Measurements from ENCODE around the gene CDKN2B. TPM values are rescaled to one million over a fixed set of nuclear protein-coding genes. Genes with fewer than 3 reads are reported as not detected.

The CDKN2B gene
- total RNA-seq, 1 experiment from 2014 or later, result not detected

DNA sequence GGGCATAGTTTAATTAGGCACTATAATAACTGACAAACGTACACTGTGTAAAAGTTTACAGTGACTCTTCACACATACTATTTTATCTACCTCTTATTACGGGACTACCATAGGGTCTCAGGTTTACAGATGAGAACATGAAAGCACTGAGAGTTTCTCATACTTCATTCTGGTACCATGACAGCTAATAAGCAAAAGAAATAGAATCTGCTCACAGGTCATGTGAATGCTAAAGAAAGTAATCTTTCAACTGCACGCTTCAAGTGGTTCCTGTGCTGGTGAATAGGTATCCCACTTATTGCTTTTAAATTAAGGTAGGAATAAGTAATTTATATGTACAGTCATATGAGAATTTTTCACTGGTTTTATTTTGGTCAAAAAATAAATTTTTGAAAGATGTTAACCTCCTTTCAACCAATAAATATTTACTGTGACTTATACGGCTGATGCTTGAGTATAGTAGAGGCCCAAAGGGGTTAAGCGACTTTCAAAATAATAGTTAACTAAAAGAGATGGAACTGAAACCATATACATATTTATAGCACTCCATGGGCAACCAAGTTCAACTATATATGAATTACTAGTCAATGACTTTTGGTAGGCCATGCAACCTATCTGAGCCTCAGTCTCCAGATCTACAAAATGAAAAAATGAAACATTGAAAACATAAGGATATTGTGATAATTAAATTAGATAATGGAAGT is 23.0 kb downstream of the CDKN2B start:
- no peak overlapping the region for H3K4me3 ChIP-seq
- H3K9me3 ChIP-seq, result no peaks in the 10 kb centered on the region
- H3K36me3 ChIP-seq, result no peaks in the 10 kb centered on the region
- no peaks in the 10 kb centered on the region for H3K27me3 ChIP-seq
- no peak for DNase-seq

DNA sequence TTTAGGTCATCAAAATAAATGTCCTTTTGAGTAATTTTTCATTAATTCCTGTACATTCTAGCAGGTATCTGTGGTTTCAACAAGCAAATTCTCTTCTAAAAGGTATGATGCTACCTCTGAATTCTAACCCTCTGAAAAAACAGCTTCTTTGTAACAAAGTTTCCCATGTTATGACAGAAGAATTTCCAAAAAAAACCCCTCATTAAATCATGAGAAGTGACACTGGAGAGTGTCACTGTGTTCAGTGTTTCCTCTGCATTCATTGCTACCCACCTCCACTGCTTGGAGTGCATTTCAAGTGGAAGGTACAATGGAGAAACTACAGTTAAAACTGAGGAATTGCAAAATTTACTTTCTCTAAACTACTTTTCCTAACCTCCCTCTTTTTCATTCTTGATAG is 25.0 kb downstream of the CDKN2B start:
- no peaks in the 10 kb centered on the region for H3K36me3 ChIP-seq

DNA sequence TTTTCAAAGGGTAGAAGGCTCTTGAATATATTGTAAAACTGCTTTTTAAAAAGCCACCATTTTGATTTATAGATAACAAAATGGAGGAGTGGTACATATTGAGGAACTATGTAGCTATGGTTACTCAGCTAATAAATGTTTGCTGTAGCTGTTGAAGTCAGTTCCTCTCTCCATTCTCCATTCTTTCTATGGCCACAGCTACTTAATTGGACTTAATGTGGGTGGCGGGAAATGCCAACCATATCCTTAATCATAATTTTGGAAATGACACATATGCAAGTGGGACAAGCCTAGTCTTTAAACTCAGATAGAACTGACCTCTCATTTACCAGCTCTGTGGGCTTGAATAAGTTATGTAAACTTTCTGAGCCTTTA is 25.6 kb downstream of the CDKN2B start:
- no peak for DNase-seq
- Histone ChIP-seq H3K4me3 (no peak overlapping the region), H3K36me3 (no peaks in the 10 kb centered on the region)

More for the DNA sequence above, 25.0 kb downstream of the CDKN2B start:
- H3K27me3 ChIP-seq, result no peaks in the 10 kb centered on the region
- DNase-seq, result no peak
- no peaks in the 10 kb centered on the region for H3K9me3 ChIP-seq
- no peak overlapping the region for H3K4me3 ChIP-seq

DNA sequence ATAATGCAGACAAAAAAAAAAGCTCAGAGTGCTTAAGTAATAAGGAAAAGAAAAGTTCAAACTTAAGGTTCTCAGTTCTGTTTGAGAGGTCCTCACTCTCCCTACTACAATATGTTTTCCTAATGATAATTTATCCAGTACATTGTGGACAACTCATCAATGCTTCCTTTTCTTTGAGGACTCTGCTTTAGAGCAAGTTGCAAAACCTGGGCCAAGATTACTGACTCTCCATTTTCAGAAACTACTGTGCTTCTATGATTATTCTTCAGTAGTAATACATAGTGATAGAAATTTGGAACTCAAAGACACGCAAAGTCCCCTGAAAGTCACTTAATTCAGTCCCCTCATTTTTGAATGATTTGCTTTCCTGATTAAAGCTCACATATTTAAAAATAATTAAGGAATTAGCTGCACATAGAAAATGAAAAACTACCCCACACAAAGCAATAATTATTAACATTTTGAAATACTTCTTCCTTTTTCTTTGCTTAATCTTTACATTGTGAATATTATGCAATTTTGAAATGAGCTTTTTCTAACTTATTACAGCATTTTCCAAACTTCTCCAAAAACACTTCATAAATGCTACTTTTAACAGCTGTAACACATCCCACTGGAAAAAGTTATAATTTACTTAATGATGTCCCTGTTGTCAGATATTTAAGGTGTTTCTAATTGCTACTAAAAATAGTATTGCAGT is 26.1 kb downstream of the CDKN2B start:
- Histone ChIP-seq H3K36me3 (no peaks in the 10 kb centered on the region), H3K9me3 (no peaks in the 10 kb centered on the region), H3K27me3 (no peaks in the 10 kb centered on the region), H3K4me3 (no peak overlapping the region)
- no peak for DNase-seq

More for the DNA sequence above, 25.6 kb downstream of the CDKN2B start:
- no peaks in the 10 kb centered on the region for H3K9me3 ChIP-seq
- H3K27me3 ChIP-seq, result no peaks in the 10 kb centered on the region

DNA sequence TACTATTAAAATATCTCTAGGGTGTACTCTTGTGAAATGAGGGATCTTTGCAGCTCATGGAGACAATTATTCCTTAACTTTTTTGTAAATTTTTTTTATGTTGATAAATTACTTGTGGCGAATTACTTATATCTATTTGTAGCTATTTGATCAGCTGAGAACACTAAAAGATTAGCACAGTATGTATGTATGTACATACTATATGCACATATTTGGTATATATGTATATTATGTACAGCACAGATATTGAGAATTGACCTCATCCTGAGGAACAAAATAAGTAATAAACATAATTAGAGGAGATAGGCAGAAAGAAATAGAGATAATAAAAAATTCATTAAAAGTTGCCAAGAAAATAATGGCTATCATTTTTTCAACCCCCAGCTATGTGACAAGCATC is 26.7 kb downstream of the CDKN2B start:
- H3K36me3 ChIP-seq, result no peaks in the 10 kb centered on the region
- H3K27me3 ChIP-seq, result no peaks in the 10 kb centered on the region
- DNase-seq, result no peak
- no peak overlapping the region for H3K4me3 ChIP-seq
- H3K9me3 ChIP-seq, result no peaks in the 10 kb centered on the region

DNA sequence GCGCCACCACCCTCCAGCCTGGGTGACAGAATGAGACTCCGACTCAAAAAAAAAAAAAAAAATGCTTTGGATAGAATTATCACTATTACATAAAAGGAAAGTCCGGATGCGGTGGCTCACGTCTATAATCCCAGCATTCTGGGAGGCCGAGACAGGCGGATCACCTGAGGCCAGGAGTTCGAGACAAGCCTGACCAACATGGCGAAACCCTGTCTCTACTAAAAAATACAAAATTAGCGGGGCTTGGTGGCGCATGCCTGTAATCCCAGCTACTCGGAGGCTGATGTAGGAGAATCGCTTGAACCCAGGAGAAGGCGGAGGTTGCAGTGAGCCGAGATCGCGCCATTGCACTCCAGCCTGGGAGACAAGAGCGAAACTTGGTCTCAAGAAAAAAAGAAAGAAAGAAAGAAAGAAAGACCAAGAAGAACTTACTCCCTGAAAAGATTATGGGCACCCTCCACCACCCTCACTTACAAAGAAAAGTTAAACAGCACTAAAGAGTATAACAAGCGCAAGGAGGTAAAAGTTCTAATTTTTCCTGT is 32.7 kb downstream of the CDKN2B start:
- Histone ChIP-seq H3K4me3 (no peak overlapping the region), H3K9me3 (no peaks in the 10 kb centered on the region), H3K27me3 (no peaks in the 10 kb centered on the region), H3K36me3 (no peaks in the 10 kb centered on the region)
- no peak for DNase-seq

DNA sequence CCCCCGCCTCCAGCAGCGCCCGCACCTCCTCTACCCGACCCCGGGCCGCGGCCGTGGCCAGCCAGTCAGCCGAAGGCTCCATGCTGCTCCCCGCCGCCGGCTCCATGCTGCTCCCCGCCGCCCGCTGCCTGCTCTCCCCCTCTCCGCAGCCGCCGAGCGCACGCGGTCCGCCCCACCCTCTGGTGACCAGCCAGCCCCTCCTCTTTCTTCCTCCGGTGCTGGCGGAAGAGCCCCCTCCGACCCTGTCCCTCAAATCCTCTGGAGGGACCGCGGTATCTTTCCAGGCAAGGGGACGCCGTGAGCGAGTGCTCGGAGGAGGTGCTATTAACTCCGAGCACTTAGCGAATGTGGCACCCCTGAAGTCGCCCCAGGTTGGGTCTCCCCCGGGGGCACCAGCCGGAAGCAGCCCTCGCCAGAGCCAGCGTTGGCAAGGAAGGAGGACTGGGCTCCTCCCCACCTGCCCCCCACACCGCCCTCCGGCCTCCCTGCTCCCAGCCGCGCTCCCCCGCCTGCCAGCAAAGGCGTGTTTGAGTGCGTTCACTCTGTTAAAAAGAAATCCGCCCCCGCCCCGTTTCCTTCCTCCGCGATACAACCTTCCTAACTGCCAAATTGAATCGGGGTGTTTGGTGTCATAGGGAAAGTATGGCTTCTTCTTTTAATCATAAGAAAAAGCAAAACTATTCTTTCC is 34.2 kb downstream of the CDKN2B start:
- H3K36me3 ChIP-seq, result no peaks in the 10 kb centered on the region
- no peaks in the 10 kb centered on the region for H3K27me3 ChIP-seq
- no peak overlapping the region for H3K4me3 ChIP-seq
- H3K9me3 ChIP-seq, result no peaks in the 10 kb centered on the region
- no peak for DNase-seq

DNA sequence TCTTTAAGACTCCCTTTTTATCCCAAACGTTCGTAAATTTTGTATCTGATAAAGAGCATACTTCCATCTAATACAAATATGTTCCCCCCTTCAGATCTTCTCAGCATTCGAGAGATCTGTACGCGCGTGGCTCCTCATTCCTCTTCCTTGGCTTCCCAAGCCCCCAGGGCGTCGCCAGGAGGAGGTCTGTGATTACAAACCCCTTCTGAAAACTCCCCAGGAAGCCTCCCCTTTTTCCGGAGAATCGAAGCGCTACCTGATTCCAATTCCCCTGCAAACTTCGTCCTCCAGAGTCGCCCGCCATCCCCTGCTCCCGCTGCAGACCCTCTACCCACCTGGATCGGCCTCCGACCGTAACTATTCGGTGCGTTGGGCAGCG is 34.8 kb downstream of the CDKN2B start:
- H3K36me3 ChIP-seq, result no peaks in the 10 kb centered on the region
- no peak for DNase-seq
- H3K4me3 ChIP-seq, result no peak overlapping the region
- no peaks in the 10 kb centered on the region for H3K9me3 ChIP-seq
- no peaks in the 10 kb centered on the region for H3K27me3 ChIP-seq

DNA sequence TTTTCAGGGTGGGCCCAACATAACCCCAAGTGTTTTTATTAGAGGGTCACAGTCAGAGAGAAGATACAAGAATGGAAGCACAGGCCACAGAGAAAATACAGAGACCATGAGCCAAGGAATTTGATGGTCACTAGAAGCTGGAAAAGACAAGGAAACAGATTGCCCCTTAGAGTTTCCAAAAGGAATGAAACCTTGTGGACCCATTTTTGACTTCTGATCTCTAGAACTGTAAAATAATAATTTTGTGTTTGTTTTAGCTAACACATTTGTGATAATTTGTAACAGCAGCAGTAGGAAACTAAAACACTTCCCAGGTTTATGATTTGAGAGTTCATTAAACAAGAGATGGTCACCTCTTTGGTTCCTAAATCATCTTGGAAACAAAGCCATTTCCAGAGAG is 36.7 kb downstream of the CDKN2B start:
- H3K9me3 ChIP-seq, result no peaks in the 10 kb centered on the region
- H3K4me3 ChIP-seq, result no peak overlapping the region
- no peak for DNase-seq
- H3K36me3 ChIP-seq, result no peaks in the 10 kb centered on the region
- H3K27me3 ChIP-seq, result no peaks in the 10 kb centered on the region

DNA sequence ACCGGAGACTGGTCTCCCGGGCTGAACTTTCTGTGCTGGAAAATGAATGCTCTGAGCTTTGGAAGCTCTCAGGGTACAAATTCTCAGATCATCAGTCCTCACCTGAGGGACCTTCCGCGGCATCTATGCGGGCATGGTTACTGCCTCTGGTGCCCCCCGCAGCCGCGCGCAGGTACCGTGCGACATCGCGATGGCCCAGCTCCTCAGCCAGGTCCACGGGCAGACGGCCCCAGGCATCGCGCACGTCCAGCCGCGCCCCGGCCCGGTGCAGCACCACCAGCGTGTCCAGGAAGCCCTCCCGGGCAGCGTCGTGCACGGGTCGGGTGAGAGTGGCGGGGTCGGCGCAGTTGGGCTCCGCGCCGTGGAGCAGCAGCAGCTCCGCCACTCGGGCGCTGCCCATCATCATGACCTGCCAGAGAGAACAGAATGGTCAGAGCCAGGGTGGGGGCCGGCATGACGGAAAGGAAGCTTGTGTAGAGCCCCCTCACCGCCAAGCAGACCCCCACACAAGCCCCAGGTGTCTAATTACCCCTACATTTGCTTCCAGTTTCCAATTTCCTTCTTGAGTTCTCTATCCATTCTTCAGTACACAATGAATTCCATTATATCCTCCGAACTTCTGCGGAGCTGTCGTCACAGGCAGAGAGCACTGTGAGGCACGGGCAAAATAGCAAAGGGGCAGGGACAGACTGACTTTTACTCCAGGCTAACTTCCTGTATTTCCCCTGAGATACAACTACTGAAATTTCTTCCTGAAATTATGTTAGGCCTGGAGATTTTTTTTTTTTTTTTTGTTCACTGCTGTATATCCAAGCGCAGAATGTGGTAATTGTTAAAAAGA is 38.1 kb downstream of the CDKN2B start:
- no peak overlapping the region for H3K4me3 ChIP-seq
- no peak for DNase-seq
- H3K27me3 ChIP-seq, result no peaks in the 10 kb centered on the region
- H3K9me3 ChIP-seq, result no peaks in the 10 kb centered on the region
- H3K36me3 ChIP-seq, result no peaks in the 10 kb centered on the region

DNA sequence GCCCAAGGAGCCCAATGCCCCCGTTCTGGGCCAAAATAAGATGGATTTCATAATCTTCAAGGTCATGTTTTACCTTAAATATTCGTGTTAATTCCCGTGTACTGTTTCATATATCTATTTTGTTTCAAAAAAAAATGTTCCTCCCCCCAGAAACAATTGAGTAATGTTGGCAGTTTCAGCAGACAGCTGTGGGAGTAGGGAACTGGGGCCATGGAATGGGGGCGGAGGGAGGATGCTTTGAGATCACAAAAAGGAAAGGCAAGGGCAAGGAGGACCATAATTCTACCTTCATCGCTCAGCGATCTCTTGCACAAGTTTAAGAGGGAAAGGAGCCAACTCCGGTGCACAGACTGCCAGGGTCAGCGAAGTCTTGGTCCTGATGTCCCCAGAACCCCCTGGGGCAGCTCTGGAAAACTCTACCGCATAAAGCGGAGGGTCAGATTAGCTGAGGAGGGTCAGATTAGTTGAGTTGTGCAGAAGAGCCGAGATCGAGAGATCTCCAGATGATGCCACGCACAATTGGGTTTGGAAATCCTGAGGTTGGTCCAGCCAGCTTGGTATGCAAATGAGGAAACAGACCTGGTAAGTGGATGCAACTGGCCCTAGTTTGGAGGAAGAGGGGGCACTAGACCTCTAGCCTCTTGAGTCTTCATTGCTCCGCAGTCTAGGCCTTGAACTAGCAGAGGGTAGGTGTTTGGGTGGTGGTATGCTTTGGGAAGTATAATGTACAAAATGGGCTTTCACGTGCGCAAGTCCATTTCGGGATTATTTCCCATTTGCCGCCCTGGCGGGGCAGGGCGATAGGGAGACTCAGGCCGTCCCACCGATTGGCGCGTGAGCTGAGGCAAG is 38.9 kb downstream of the CDKN2B start:
- no peaks in the 10 kb centered on the region for H3K9me3 ChIP-seq

DNA sequence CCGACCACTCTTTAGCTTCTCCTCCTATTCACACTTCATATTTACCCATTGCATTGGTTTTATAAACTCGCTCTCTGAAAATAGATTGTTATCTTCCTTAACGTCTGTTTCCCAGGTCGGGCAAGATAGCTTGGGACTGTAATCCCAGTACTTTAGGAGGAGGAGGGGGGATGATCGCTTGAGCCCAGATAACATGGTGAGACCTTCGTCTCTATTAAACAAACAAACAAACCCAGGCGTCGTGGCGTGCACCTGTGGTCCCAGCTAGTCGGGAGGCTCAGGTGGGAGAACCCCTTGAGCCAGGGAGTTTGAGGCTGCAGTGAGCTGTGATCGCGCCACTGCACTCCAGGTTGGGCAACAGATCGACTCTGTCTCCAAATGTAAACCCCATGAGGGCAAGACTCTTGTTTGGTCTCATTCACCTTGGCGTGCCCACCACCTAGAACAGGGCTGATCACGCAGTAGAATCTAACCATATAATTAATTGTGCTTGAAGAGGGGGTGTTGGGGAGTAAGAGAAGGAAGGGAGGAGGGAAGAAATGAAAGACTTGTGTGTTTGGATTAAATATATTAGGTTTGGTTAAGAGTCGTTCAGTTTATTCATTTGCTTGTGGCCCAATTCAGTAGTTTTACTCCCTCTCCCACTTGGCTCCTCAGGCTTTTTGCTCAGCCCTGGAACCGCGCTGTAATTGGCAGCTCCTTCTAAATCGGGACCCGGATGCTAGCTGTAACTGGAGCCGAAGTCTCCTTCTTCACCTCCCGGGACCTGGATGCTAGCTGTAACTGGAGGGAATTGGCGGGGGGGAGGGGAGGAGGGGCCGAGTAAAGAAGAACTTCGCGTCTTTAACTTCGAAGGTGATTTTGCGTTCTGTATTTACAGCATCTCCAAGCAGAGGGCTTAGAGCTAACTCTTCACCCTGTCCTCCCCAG is 39.8 kb downstream of the CDKN2B start:
- no peaks in the 10 kb centered on the region for H3K36me3 ChIP-seq
- H3K27me3 ChIP-seq, result no peaks in the 10 kb centered on the region
- DNase-seq, result no peak
- no peaks in the 10 kb centered on the region for H3K9me3 ChIP-seq
- no peak overlapping the region for H3K4me3 ChIP-seq

More for the DNA sequence above, 38.9 kb downstream of the CDKN2B start:
- Histone ChIP-seq H3K36me3 (no peaks in the 10 kb centered on the region), H3K27me3 (no peaks in the 10 kb centered on the region), H3K4me3 (no peak overlapping the region)
- no peak for DNase-seq

DNA sequence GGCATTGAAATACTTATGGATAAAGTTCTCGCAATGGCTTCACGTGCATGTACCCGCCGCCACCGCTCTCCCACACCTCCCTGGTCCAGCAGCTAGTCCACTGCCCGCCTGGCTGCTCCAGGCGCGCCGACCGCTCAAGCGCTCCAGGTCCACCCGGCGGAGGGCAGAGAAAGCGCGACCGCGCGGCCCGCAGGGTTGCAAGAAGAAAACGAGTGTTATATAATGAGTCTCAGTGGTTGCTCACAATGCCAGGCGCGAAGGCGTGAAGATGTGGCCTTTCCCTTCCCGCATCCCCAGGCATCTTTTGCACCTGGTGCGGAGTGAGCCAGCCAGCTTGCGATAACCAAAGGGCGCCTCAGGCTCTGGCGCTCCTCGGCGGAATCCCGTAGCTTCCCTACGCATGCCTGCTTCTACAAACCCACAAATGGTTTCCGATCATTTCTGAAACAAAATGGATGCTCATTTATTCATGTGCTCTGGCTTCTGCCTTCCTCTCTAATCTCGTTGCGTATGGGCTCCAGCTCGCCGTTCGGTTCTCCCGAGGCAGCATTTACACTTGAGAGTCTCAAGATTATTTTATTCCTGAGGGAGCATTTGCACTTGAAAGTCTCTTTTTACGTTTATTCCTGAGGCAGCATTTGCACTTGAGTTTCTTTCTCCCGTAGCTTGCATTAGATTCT is 40.6 kb downstream of the CDKN2B start:
- no peak overlapping the region for H3K4me3 ChIP-seq
- no peaks in the 10 kb centered on the region for H3K27me3 ChIP-seq
- no peaks in the 10 kb centered on the region for H3K36me3 ChIP-seq
- no peaks in the 10 kb centered on the region for H3K9me3 ChIP-seq
- DNase-seq, result no peak

DNA sequence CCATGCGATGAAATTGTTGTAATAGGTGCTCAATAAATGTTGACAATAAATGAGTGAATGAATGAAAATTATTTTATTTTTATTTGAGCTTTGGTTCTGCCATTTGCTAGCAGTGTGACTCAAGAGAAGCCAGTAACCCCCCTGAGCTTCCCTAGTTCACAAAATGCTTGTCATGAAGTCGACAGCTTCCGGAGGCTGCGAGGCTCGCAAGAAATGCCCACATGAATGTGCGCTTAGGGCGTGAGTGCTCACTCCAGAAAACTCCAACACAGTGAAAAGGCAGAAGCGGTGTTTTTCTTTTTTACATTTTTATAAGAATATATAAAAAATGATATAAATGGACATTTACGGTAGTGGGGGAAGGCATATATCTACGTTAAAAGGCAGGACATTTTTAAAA is 41.4 kb downstream of the CDKN2B start:
- Histone ChIP-seq H3K4me3 (no peak overlapping the region), H3K36me3 (no peaks in the 10 kb centered on the region), H3K9me3 (no peaks in the 10 kb centered on the region), H3K27me3 (no peaks in the 10 kb centered on the region)
- DNase-seq, result no peak

DNA sequence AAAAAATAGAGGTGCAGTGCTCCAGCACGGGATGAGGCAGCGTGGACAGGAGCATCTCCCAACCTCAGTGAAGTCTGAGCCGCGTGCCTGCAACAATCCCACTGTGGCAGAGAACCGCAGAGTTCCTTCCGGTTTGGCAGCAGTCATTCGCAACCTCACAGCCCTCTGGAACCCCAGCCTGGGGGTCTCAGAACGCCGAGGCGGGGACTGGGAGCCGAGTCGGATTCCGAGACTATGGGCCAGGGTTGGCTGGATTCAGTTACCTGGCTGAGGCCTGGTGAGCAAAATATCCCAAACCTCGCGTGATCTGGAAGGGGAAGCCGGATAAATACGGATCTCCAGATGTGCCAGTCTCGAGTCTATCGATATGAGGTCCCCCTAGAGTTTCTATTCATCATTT is 41.9 kb downstream of the CDKN2B start:
- no peaks in the 10 kb centered on the region for H3K27me3 ChIP-seq
- H3K36me3 ChIP-seq, result no peaks in the 10 kb centered on the region
- H3K9me3 ChIP-seq, result no peaks in the 10 kb centered on the region
- no peak overlapping the region for H3K4me3 ChIP-seq
- no peak for DNase-seq

Measured in MG63 (cell line).